Neural crest cell (in vitro differentiated cells): Measurements from ENCODE around the gene SHB. TPM values are rescaled to one million over a fixed set of nuclear protein-coding genes. Genes with fewer than 3 reads are reported as not detected.
A peak's percentile ranks its signal among the peaks of the same experiment; 100 is the strongest.

ENCODE experiments used
- DNase-seq: peaks from one replicate; pipeline ENCODE4 v3.0.0; 2021; ENCODE audit warnings: low read depth, mixed read lengths, low spot score
- H3K27ac Mint-ChIP-seq: one replicate; pipeline ENCODE4 v1.8.0; 2021; ENCODE audit warnings: mild to moderate bottlenecking, mixed read lengths; ENCODE audit not compliant: unreplicated experiment
- H3K27me3 Mint-ChIP-seq: 2 replicates; pipeline ENCODE4 v1.8.0; 2021; ENCODE audit warnings: low read depth, mild to moderate bottlenecking, mixed read lengths
- H3K36me3 Mint-ChIP-seq: 2 replicates; pipeline ENCODE4 v1.8.0; 2021; ENCODE audit warnings: low read depth, mild to moderate bottlenecking, mixed read lengths
- H3K4me1 Mint-ChIP-seq: 2 replicates; pipeline ENCODE4 v1.8.0; 2021; ENCODE audit warnings: mixed read lengths
- H3K4me3 Mint-ChIP-seq: one replicate; pipeline ENCODE4 v1.8.0; 2021; ENCODE audit warnings: mild to moderate bottlenecking, mixed read lengths
- H3K9me3 Mint-ChIP-seq: 2 replicates; pipeline ENCODE4 v1.8.0; 2021; ENCODE audit warnings: mixed read lengths
- CTCF ChIP-seq: fragments of 200-600 bp; sonication (generic); conservative IDR thresholded peaks from 2 replicates; pipeline ENCODE4 v1.5.0; 2021; ENCODE audit warnings: antibody characterized with exemption, mild to moderate bottlenecking
- total RNA-seq: library from RNA; stranded (reverse); gene quantifications from 2 replicates; pipeline ENCODE4 v1.2.1, GENCODE V29; 2021

The SHB gene
- total RNA-seq, 1 donor from 2014 or later: 4.6 TPM

GRCh38 chr9:37995348-37995737 lies 73.7 kb downstream of the SHB start:
- Mint-ChIP-seq H3K27ac (no peak overlapping the region), H3K4me1 (peaks cover 13% of the 10 kb centered on the region), H3K36me3 (no peaks in the 10 kb centered on the region), H3K4me3 (no peak overlapping the region), H3K27me3 (no peaks in the 10 kb centered on the region), H3K9me3 (no peaks in the 10 kb centered on the region)
- no peak for TF ChIP-seq CTCF
- no peak for DNase-seq

GRCh38 chr9:37994639-37995347 lies 74.2 kb downstream of the SHB start:
- no peak overlapping the region for H3K4me3 Mint-ChIP-seq

DNA sequence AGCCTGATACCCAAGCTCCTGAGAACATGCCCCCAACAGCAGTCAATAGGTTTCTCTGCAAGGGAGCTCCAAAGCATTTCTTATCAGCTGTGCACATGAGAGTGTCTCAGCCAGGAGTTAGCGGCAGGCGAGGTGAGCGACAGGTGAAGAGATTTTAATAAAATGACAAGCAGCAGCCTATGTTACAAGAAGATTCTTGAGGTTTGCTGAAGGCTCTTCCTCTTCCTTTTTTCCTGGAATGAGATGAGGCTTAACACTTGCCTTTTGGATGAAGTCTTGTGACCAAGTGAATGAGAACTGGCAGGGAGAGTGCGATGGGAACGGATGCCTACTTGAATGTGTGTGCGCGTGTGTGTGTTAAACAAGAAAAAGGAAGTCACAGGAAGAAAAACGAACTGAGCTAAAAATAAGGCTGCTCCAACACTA lies 76.1 kb downstream of the SHB start:
- TF ChIP-seq CTCF: no peak
- no peak for DNase-seq
- Mint-ChIP-seq H3K9me3 (no peaks in the 10 kb centered on the region), H3K27ac (peak overlapping the region; percentile 1), H3K4me3 (no peak overlapping the region), H3K27me3 (no peaks in the 10 kb centered on the region), H3K4me1 (no peaks in the 10 kb centered on the region), H3K36me3 (no peaks in the 10 kb centered on the region)

More at GRCh38 chr9:37994639-37995347, 74.2 kb downstream of the SHB start:
- no peaks in the 10 kb centered on the region for H3K36me3 Mint-ChIP-seq
- no peak for DNase-seq
- no peak for TF ChIP-seq CTCF
- no peaks in the 10 kb centered on the region for H3K9me3 Mint-ChIP-seq
- H3K27ac Mint-ChIP-seq: no peak overlapping the region
- H3K27me3 Mint-ChIP-seq: no peaks in the 10 kb centered on the region
- peaks cover 11% of the 10 kb centered on the region for H3K4me1 Mint-ChIP-seq

GRCh38 chr9:37990404-37991015 lies 78.5 kb downstream of the SHB start:
- DNase-seq: no peak
- Mint-ChIP-seq H3K9me3 (no peaks in the 10 kb centered on the region), H3K4me3 (no peak overlapping the region), H3K27ac (no peak overlapping the region), H3K4me1 (no peaks in the 10 kb centered on the region), H3K36me3 (no peaks in the 10 kb centered on the region), H3K27me3 (no peaks in the 10 kb centered on the region)
- TF ChIP-seq CTCF: no peak

DNA sequence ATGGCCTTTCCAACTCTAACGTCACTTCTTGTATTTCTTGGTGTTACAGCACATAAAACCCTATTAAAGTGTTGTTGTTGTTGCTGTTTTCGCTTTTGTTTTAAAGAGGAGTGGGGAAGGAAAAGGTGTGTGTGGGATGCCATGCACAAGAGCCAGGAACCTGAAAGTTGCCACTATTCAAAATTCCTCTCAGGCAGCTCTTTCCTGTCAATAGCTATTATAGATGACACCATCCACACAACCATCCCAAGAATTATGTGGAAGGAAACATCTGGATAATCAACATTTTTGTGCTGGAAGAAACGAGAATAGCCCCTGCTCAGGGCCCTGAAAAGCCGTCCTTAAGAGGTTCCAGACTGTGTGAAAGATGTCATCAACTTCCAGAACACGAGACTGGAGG lies 79.3 kb downstream of the SHB start:
- no peak for TF ChIP-seq CTCF
- Mint-ChIP-seq H3K27me3 (no peaks in the 10 kb centered on the region), H3K36me3 (no peaks in the 10 kb centered on the region), H3K27ac (no peak overlapping the region), H3K4me1 (no peaks in the 10 kb centered on the region), H3K4me3 (no peak overlapping the region), H3K9me3 (no peaks in the 10 kb centered on the region)
- DNase-seq: no peak
